Neuronal stem cell (in vitro differentiated cells): ENCODE results near the gene MARCHF6. TPM values are rescaled to one million over a fixed set of nuclear protein-coding genes. Genes with fewer than 3 reads are reported as not detected.
A peak's percentile ranks its signal among the peaks of the same experiment; 100 is the strongest.

ENCODE experiments used
- DNase-seq: peaks from one replicate; pipeline ENCODE4 v3.0.0-alpha.2; 2013; ENCODE audit warnings: low spot score
- H2AFZ ChIP-seq: one replicate; pipeline ENCODE4 v1.6.1; 2013; ENCODE audit warnings: mild to moderate bottlenecking, low read length, inconsistent platforms
- H2AK5ac ChIP-seq: 2 replicates; pipeline ENCODE4 v1.6.1; 2013; ENCODE audit warnings: low read depth, mild to moderate bottlenecking, inconsistent platforms, low read length, moderate library complexity, mixed read lengths
- H2BK120ac ChIP-seq: 2 replicates; pipeline ENCODE4 v1.6.1; 2013; ENCODE audit warnings: low read depth, mild to moderate bottlenecking, inconsistent platforms, low read length, moderate library complexity, mixed read lengths
- H2BK12ac ChIP-seq: one replicate; pipeline ENCODE4 v1.6.1; 2013; ENCODE audit warnings: low read length, inconsistent platforms
- H2BK15ac ChIP-seq: 2 replicates; pipeline ENCODE4 v1.6.1; 2013; ENCODE audit warnings: mild to moderate bottlenecking, low read length, inconsistent platforms, mixed read lengths
- H2BK5ac ChIP-seq: one replicate; pipeline ENCODE4 v1.6.1; 2013; ENCODE audit warnings: inconsistent platforms, mild to moderate bottlenecking, low read length, moderate library complexity
- H3K14ac ChIP-seq: one replicate; pipeline ENCODE4 v1.6.1; 2013; ENCODE audit warnings: low read length, inconsistent platforms
- H3K18ac ChIP-seq: 2 replicates; pipeline ENCODE4 v1.6.1; 2013; ENCODE audit warnings: low read length, inconsistent platforms
- H3K23ac ChIP-seq: 2 replicates; pipeline ENCODE4 v1.6.1; 2013; ENCODE audit warnings: low read depth, mild to moderate bottlenecking, mixed read lengths, low read length, inconsistent platforms; ENCODE audit not compliant: poor library complexity
- H3K27ac ChIP-seq: replicated peaks from 3 replicates; pipeline ENCODE4 v1.5.1; 2013; ENCODE audit warnings: low read length, inconsistent platforms
- H3K27me3 ChIP-seq, 3 experiments: 2 replicates each; pipeline ENCODE4 v1.6.1; 2013; ENCODE audit warnings: low read length in 3 of 3, mild to moderate bottlenecking in 2 of 3, inconsistent platforms in 1 of 3, low read depth in 1 of 3, mixed read lengths in 1 of 3, moderate library complexity in 1 of 3; ENCODE audit not compliant: control insufficient read depth in 3 of 3, insufficient read depth in 3 of 3
- H3K36me3 ChIP-seq, 2 donors: replicated peaks in 1 of 2; 2 replicates each; pipeline ENCODE4 v1.6.1; 2013; ENCODE audit warnings: low read length in 2 of 2; ENCODE audit not compliant: control insufficient read depth in 2 of 2, insufficient read depth in 2 of 2
- H3K4ac ChIP-seq: 2 replicates; pipeline ENCODE4 v1.6.1; 2013; ENCODE audit warnings: inconsistent platforms, mild to moderate bottlenecking, low read length, moderate library complexity
- H3K4me1 ChIP-seq, 2 donors: 1 replicate in 1 of 2; 2 replicates in 1 of 2; pipeline ENCODE4 v1.6.1; 2013; ENCODE audit warnings: low read length in 2 of 2, low read depth in 1 of 2; ENCODE audit not compliant: control insufficient read depth in 2 of 2, insufficient read depth in 1 of 2
- H3K4me2 ChIP-seq: one replicate; pipeline ENCODE4 v1.6.1; 2013; ENCODE audit warnings: mild to moderate bottlenecking, low read length, inconsistent platforms; ENCODE audit not compliant: insufficient read depth, poor library complexity, severe bottlenecking
- H3K4me3 ChIP-seq, 2 donors: 2 replicates each; pipeline ENCODE4 v1.5.1; 2013; ENCODE audit warnings: low read length in 2 of 2, mild to moderate bottlenecking in 2 of 2, inconsistent platforms in 1 of 2, moderate library complexity in 1 of 2
- H3K79me1 ChIP-seq: one replicate; pipeline ENCODE4 v1.6.1; 2013; ENCODE audit warnings: low read depth, mild to moderate bottlenecking, inconsistent platforms, low read length, moderate library complexity
- H3K9ac ChIP-seq: one replicate; pipeline ENCODE4 v1.6.1; 2013; ENCODE audit warnings: mild to moderate bottlenecking, low read depth, low read length, inconsistent platforms; ENCODE audit not compliant: poor library complexity
- H3K9me3 ChIP-seq, 2 donors: replicated peaks in 1 of 2; 2 replicates each; pipeline versions ENCODE3 to v1.6.1; 2013; ENCODE audit warnings: low read length in 2 of 2, mild to moderate bottlenecking in 2 of 2, inconsistent platforms in 1 of 2, low read depth in 1 of 2, mixed read lengths in 1 of 2, moderate library complexity in 1 of 2; ENCODE audit not compliant: control insufficient read depth in 2 of 2, insufficient read depth in 1 of 2
- H4K8ac ChIP-seq: one replicate; pipeline ENCODE4 v1.6.1; 2013; ENCODE audit warnings: low read depth, mild to moderate bottlenecking, inconsistent platforms, low read length, moderate library complexity
- H4K91ac ChIP-seq: one replicate; pipeline ENCODE4 v1.6.1; 2013; ENCODE audit warnings: low read length, low read depth, mild to moderate bottlenecking, inconsistent platforms; ENCODE audit not compliant: poor library complexity
- WGBS, 2 donors: extraction: QIAGEN DNeasy Blood & Tissue Kit; methylation state at CpG; one replicate each; pipeline ENCODE4 v1.1.7; 2013; ENCODE audit warnings: missing lambda C conversion rate in 2 of 2, mixed read lengths in 1 of 2; ENCODE audit not compliant: insufficient read length in 2 of 2, insufficient replicate concordance in 1 of 2; ENCODE audit errors: extremely low coverage in 2 of 2; 5-methylcytosine and 5-hydroxymethylcytosine counted together
- polyA plus RNA-seq, 2 experiments: library from polyadenylated mRNA; stranded (reverse); fragments of 200-250 nt; gene quantifications; one replicate each; pipeline ENCODE4 v1.2.3, GENCODE V29; 2013

Gene MARCHF6
- polyA plus RNA-seq (2013, experiment 1 of 2), result 73.3 TPM
- polyA plus RNA-seq (2013, experiment 2 of 2), result 72.6 TPM

DNA sequence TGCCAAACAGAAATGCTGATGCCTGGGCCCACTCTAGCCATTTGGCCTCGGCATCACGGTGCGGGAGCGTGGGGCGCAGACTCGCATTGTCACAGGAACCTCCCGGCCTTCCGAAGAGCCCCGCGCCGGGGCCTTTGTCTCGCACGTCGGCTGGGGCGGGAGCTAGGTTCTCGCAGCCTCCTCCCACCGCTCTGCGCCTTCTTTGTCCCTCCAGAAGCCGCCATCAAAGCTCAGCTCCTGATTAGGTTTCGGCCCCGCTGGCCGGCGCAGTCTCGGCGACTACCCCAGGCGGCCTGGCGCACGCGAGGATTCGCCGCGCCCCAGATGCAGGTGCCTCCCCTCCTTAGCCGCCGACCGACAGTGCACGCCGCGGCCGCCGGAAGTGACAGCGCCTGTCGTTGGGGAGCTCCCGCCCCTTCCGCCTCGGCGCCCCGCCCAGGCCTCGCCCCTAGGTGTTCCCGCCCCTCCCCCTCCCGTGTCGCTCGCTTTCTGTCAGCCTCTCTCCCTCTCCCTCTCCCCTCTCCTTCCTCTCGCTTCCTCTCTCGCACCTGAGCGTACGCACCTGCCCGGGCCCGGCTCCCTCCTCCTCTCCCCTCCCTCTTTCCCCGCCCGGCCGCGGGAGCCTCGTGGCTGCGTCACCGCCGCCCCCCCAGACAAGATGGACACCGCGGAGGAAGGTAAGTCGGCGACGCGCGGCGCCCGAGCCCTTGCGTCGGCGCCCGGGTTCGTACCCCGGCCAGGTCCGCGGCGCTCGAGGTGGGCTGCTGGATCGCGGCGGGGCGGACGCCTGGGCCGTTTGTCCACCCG lies at the start of gene MARCHF6:
TSS of gene MARCHF6 (plus strand) at position 455 of the 807 bp plus-strand sequence. CDS start at position 659, 204 bp downstream.
- WGBS, 2 donors, result no CpG with 5 or more reads among the region's 92 CpGs
- H3K4ac ChIP-seq, result peak within 1 kb of the TSS; percentile 89
- H4K91ac ChIP-seq, result peak within 1 kb of the TSS; percentile 74
- no peaks in the 10 kb centered on the region for H3K9me3 ChIP-seq
- H2BK15ac ChIP-seq, result peak within 1 kb of the TSS; percentile 90
- H2BK12ac ChIP-seq, result peak within 1 kb of the TSS; percentile 46
- H3K36me3 ChIP-seq, result peaks cover 0 to 10% of the 10 kb centered on the region in 2 donors
- peak within 1 kb of the TSS; percentile 75 to 98 for H3K4me3 ChIP-seq
- peak within 1 kb of the TSS; percentile 98 for H3K9ac ChIP-seq
- peak within 1 kb of the TSS; percentile 94 for H2BK5ac ChIP-seq
- peak within 1 kb of the TSS; percentile 82 for H2AK5ac ChIP-seq
- peak within 1 kb of the TSS; percentile 99 for H3K27ac ChIP-seq
- peaks cover 10 to 17% of the 10 kb centered on the region in 2 donors for H3K4me1 ChIP-seq
- H2AFZ ChIP-seq, result peak within 1 kb of the TSS; percentile 91
- H3K27me3 ChIP-seq, result no peaks in the 10 kb centered on the region
- no peak within 1 kb of the TSS for H4K8ac ChIP-seq
- H3K14ac ChIP-seq, result peak within 1 kb of the TSS; percentile 63
- peak within 1 kb of the TSS; percentile 73 for H3K4me2 ChIP-seq
- H3K23ac ChIP-seq, result peak within 1 kb of the TSS; percentile 100
- peak; percentile 92 for DNase-seq
- H3K79me1 ChIP-seq, result no peaks in the 10 kb centered on the region
- H3K18ac ChIP-seq, result peak within 1 kb of the TSS; percentile 99
- no peak within 1 kb of the TSS for H2BK120ac ChIP-seq

DNA sequence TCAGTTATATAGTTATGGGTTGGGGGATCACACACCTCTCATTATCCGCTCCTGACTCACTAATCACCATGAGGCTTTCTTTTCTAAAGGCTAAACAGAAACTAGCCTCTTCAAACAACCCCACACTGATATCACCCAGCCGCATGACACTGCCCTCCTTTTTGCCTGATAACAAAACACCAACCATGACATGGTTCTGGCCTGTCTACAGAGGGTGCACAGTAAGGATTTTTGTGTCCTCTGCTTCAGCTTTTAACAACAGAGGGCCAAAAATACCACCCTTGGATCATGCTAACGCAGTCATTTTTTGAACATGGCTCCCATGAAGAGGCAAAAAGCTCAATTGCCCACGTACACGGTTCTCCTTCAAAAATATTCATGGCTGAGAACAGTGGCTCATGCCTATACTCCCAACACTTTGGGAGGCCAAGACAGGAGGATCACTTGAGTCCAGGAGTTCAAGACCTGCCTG lies 49.8 kb upstream of the MARCHF6 start:
- no peak overlapping the region for H2BK15ac ChIP-seq
- H2BK12ac ChIP-seq, result no peak overlapping the region
- H3K27me3 ChIP-seq, result peaks cover 0 to 2% (median 0%) of the 10 kb centered on the region in 3 experiments
- H2AK5ac ChIP-seq, result no peak overlapping the region
- no CpG with 5 or more reads among the region's 5 CpGs for WGBS, 2 donors
- H3K23ac ChIP-seq, result no peak overlapping the region
- H3K9ac ChIP-seq, result no peak overlapping the region
- H2BK5ac ChIP-seq, result no peak overlapping the region
- H3K4ac ChIP-seq, result no peak overlapping the region
- no peak overlapping the region for H3K27ac ChIP-seq
- H3K4me1 ChIP-seq, result peaks cover 0 to 8% of the 10 kb centered on the region in 2 donors
- no peak overlapping the region for H3K14ac ChIP-seq
- H4K91ac ChIP-seq, result no peak overlapping the region
- H3K4me3 ChIP-seq, result no peak overlapping the region
- H3K4me2 ChIP-seq, result no peak overlapping the region
- no peak for DNase-seq
- H3K9me3 ChIP-seq, result peaks cover 0 to 4% of the 10 kb centered on the region in 2 donors
- no peak overlapping the region for H4K8ac ChIP-seq
- no peak overlapping the region for H2AFZ ChIP-seq
- peaks cover 0 to 2% of the 10 kb centered on the region in 2 donors for H3K36me3 ChIP-seq
- H3K79me1 ChIP-seq, result no peaks in the 10 kb centered on the region
- no peak overlapping the region for H2BK120ac ChIP-seq
- no peak overlapping the region for H3K18ac ChIP-seq

DNA sequence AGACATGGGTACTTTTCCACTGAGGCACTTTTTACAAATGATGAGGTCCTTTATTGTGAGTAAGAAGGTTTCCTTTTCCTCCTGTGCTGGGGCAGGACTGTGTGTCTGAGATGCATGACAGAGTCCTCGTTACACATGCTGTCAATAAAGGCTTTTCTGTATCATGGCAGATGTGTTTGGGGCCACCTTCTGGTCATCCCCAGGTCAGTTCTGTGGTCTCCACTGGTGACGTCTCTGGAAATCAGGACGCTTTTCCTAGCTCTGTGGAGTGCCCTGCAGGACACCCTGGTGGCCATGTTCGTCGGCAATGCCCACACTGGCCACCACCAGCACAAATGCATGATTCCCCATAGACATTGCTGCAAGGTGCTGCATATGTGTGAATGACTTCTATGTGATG lies 48.6 kb upstream of the MARCHF6 start:
- DNase-seq, result no peak
- H3K36me3 ChIP-seq, result peaks cover 0 to 2% of the 10 kb centered on the region in 2 donors
- no peaks in the 10 kb centered on the region for H3K79me1 ChIP-seq
- H2AK5ac ChIP-seq, result no peak overlapping the region
- no CpG with 5 or more reads among the region's 5 CpGs for WGBS, 2 donors
- H3K4me3 ChIP-seq, result peak overlapping the region in 1 of 2 donors; percentile 53
- no peak overlapping the region for H3K9ac ChIP-seq
- no peak overlapping the region for H3K23ac ChIP-seq
- H3K4ac ChIP-seq, result no peak overlapping the region
- no peak overlapping the region for H2BK5ac ChIP-seq
- no peak overlapping the region for H3K14ac ChIP-seq
- no peak overlapping the region for H4K8ac ChIP-seq
- H2BK12ac ChIP-seq, result no peak overlapping the region
- H4K91ac ChIP-seq, result no peak overlapping the region
- H3K27me3 ChIP-seq, result peaks cover 0 to 2% (median 0%) of the 10 kb centered on the region in 3 experiments
- H3K18ac ChIP-seq, result no peak overlapping the region
- H3K9me3 ChIP-seq, result peaks cover 0 to 3% of the 10 kb centered on the region in 2 donors
- H3K27ac ChIP-seq, result no peak overlapping the region
- H2AFZ ChIP-seq, result no peak overlapping the region
- H2BK15ac ChIP-seq, result no peak overlapping the region
- H3K4me1 ChIP-seq, result peaks cover 0 to 8% of the 10 kb centered on the region in 2 donors
- no peak overlapping the region for H3K4me2 ChIP-seq
- H2BK120ac ChIP-seq, result no peak overlapping the region

GRCh38 chr5:10306114-10306513 lies 47.4 kb upstream of the MARCHF6 start:
- no peak overlapping the region for H3K4me3 ChIP-seq
- H2BK12ac ChIP-seq, result no peak overlapping the region
- H3K4ac ChIP-seq, result no peak overlapping the region
- no peak overlapping the region for H2BK15ac ChIP-seq
- no peak overlapping the region for H3K18ac ChIP-seq
- H2BK5ac ChIP-seq, result no peak overlapping the region
- no peak overlapping the region for H3K14ac ChIP-seq
- H3K36me3 ChIP-seq, result no peaks in the 10 kb centered on the region
- no peak overlapping the region for H4K91ac ChIP-seq
- no peak overlapping the region for H2BK120ac ChIP-seq
- DNase-seq, result no peak
- H3K9ac ChIP-seq, result no peak overlapping the region
- peaks cover 0 to 2% (median 0%) of the 10 kb centered on the region in 3 experiments for H3K27me3 ChIP-seq
- H3K27ac ChIP-seq, result no peak overlapping the region
- peaks cover 0 to 8% of the 10 kb centered on the region in 2 donors for H3K4me1 ChIP-seq
- no peak overlapping the region for H3K23ac ChIP-seq
- no peak overlapping the region for H2AFZ ChIP-seq
- peaks cover 0 to 3% of the 10 kb centered on the region in 2 donors for H3K9me3 ChIP-seq
- no peak overlapping the region for H4K8ac ChIP-seq
- no peak overlapping the region for H3K4me2 ChIP-seq
- H2AK5ac ChIP-seq, result no peak overlapping the region
- no CpG with 5 or more reads among the region's 5 CpGs for WGBS, 2 donors
- H3K79me1 ChIP-seq, result no peaks in the 10 kb centered on the region
